ENCODE measurements around the gene KCP. TPM values are rescaled to one million over a fixed set of nuclear protein-coding genes. Genes with fewer than 3 reads are reported as not detected.

Gene KCP
- total RNA-seq, 1 donor: 1.1 TPM

DNA sequence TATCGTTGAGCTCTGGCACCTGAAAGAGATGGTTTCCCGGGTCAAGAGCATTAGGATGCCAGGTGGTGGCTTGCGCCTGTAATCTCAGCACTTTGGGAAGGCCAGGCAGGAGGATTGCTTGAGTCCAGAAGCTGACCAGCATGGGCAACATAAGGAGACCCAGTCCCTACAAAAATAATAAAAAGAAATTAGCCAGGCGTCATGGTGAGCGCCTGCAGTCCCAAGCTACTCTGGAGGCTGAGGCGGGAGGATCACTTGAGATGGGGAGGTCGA, 6.1 kb upstream of the KCP start:
- peak; percentile 59 for DNase-seq (ENCODE audit: insufficient read length, low spot score, missing footprints)
- no peak for TF ChIP-seq CTCF (IDR thresholded peaks at IDR 0.05; ENCODE audit: extremely low read depth, low read depth, low read length)
- no peak overlapping the region for H3K4me2 ChIP-seq (ENCODE audit: insufficient read depth, low read length)
- H3K4me3 ChIP-seq (ENCODE audit: insufficient read depth, low read length): no peak overlapping the region
- peaks cover 72% of the 10 kb centered on the region for H3K27me3 ChIP-seq (ENCODE audit: insufficient read depth, low read length)
- H3K4me1 ChIP-seq (ENCODE audit: insufficient read depth, low read length): no peaks in the 10 kb centered on the region
- H3K36me3 ChIP-seq (ENCODE audit: insufficient read depth, low read length): no peaks in the 10 kb centered on the region
- no peaks in the 10 kb centered on the region for H3K79me2 ChIP-seq (ENCODE audit: insufficient read depth, low read length)
- H3K9me3 ChIP-seq (ENCODE audit: low read depth, low read length): no peaks in the 10 kb centered on the region
- H3K27ac ChIP-seq (ENCODE audit: low read depth, low read length): no peak overlapping the region
- H2AFZ ChIP-seq (ENCODE audit: low read length): no peak overlapping the region
- no peaks in the 10 kb centered on the region for H4K20me1 ChIP-seq (ENCODE audit: insufficient read depth, low read length)

DNA sequence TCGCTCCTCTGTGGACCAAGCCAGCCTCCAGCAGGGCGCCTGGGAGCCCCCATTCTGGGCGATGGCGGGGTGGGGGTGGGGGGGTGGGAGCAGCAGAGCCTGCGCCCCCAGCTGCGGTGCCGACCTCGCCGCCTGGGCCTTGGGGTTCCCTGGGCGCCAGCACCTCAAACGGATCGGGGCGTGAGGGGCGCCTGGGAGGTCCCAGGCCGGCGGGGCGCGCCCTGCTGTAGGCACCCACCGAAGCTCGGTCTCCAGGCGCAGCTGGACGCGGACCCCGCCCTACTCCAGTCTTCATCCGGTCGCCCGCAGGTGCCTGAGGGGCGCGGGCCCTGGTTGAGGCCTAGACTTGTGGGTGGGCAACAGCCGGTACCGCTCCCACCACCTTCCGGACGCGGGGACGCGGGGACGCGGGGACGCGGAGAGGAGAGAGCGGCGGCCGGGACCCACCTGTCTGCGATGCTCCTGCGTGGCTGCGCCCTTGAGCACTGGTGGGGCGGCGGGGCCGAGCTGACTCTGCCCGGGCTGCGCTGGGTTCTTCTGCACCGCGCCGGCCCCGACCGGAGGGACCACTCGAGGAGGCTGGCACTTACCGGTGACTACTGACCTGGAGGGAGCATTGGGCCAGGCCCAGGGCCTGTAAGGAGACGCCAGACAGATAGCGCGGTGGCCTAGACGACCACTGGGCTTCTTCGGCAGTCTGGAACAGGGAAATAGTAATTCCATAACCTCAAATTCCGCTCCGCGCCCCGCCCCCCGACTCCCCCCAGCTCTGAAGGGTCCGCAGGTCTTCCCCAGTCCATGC, 5.5 kb upstream of the KCP start:
- Histone ChIP-seq H3K27me3 (ENCODE audit: insufficient read depth, low read length) (peaks cover 74% of the 10 kb centered on the region), H3K9me3 (ENCODE audit: low read depth, low read length) (no peaks in the 10 kb centered on the region), H3K4me3 (ENCODE audit: insufficient read depth, low read length) (no peak overlapping the region), H3K4me2 (ENCODE audit: insufficient read depth, low read length) (no peak overlapping the region), H3K36me3 (ENCODE audit: insufficient read depth, low read length) (no peaks in the 10 kb centered on the region), H3K79me2 (ENCODE audit: insufficient read depth, low read length) (no peaks in the 10 kb centered on the region), H3K27ac (ENCODE audit: low read depth, low read length) (no peak overlapping the region), H2AFZ (ENCODE audit: low read length) (no peak overlapping the region), H3K4me1 (ENCODE audit: insufficient read depth, low read length) (no peaks in the 10 kb centered on the region), H4K20me1 (ENCODE audit: insufficient read depth, low read length) (no peaks in the 10 kb centered on the region)
- no peak for TF ChIP-seq CTCF (IDR thresholded peaks at IDR 0.05; ENCODE audit: extremely low read depth, low read depth, low read length)
- DNase-seq (ENCODE audit: insufficient read length, low spot score, missing footprints): peak; percentile 58

- no peaks in the 10 kb centered on the region for H3K36me3 ChIP-seq (ENCODE audit: insufficient read depth, low read length)
- no peak overlapping the region for H3K4me3 ChIP-seq (ENCODE audit: insufficient read depth, low read length)
- H3K4me2 ChIP-seq (ENCODE audit: insufficient read depth, low read length): no peak overlapping the region
- peak; percentile 73 for DNase-seq (ENCODE audit: insufficient read length, low spot score, missing footprints)
- H3K4me1 ChIP-seq (ENCODE audit: insufficient read depth, low read length): no peaks in the 10 kb centered on the region
- no peaks in the 10 kb centered on the region for H4K20me1 ChIP-seq (ENCODE audit: insufficient read depth, low read length)
- H2AFZ ChIP-seq (ENCODE audit: low read length): no peak overlapping the region
- H3K79me2 ChIP-seq (ENCODE audit: insufficient read depth, low read length): no peaks in the 10 kb centered on the region
- TF ChIP-seq CTCF (IDR thresholded peaks at IDR 0.05; ENCODE audit: extremely low read depth, low read depth, low read length): no peak
- H3K9me3 ChIP-seq (ENCODE audit: low read depth, low read length): no peaks in the 10 kb centered on the region
- no peak overlapping the region for H3K27ac ChIP-seq (ENCODE audit: low read depth, low read length)
- H3K27me3 ChIP-seq (ENCODE audit: insufficient read depth, low read length): peaks cover 74% of the 10 kb centered on the region
These were observed 4.8 kb upstream of the KCP start for GRCh38 chr7:128915271-128915819.

- no peaks in the 10 kb centered on the region for H3K4me1 ChIP-seq (ENCODE audit: insufficient read depth, low read length)
- DNase-seq (ENCODE audit: insufficient read length, low spot score, missing footprints): peak; percentile 75
- peaks cover 74% of the 10 kb centered on the region for H3K27me3 ChIP-seq (ENCODE audit: insufficient read depth, low read length)
- no peak overlapping the region for H2AFZ ChIP-seq (ENCODE audit: low read length)
- H3K9me3 ChIP-seq (ENCODE audit: low read depth, low read length): no peaks in the 10 kb centered on the region
- no peak for TF ChIP-seq CTCF (IDR thresholded peaks at IDR 0.05; ENCODE audit: extremely low read depth, low read depth, low read length)
- no peaks in the 10 kb centered on the region for H3K79me2 ChIP-seq (ENCODE audit: insufficient read depth, low read length)
- H3K27ac ChIP-seq (ENCODE audit: low read depth, low read length): no peak overlapping the region
- H3K4me2 ChIP-seq (ENCODE audit: insufficient read depth, low read length): no peak overlapping the region
- H3K36me3 ChIP-seq (ENCODE audit: insufficient read depth, low read length): no peaks in the 10 kb centered on the region
- no peak overlapping the region for H3K4me3 ChIP-seq (ENCODE audit: insufficient read depth, low read length)
- no peaks in the 10 kb centered on the region for H4K20me1 ChIP-seq (ENCODE audit: insufficient read depth, low read length)
These were observed 4.2 kb upstream of the KCP start for GRCh38 chr7:128914566-128915151.
